ENCODE measurements around the gene NRF1.

DNA sequence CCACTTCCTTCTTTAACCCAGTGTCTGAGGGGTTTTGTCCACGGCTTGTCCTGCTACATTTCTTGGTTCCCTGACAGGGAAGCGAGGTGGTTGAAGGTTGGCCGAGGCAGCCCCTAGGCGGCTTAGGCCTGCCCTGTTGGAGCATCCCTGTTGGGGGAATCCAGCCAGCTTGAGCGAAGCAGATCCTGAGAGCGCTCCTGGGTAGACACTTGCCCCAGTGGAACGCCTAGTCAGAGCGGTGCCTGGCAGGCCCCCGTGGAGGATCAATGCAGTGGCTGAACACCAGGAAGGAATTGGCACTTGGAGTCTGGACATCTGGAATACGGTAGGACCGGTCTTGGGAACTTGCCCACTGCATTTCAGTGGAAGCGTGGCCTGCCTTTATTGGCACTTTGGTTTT is 32.7 kb upstream of the NRF1 start:
- TF ChIP-seq POLR2A (IDR thresholded peaks at IDR 0.05) (no peak), POLR2AphosphoS5 (IDR thresholded peaks at IDR 0.05; ENCODE audit: insufficient read depth in 1 of 2, low read depth in 1 of 2) (no peak)
- TF ChIP-seq, protein P1, sequence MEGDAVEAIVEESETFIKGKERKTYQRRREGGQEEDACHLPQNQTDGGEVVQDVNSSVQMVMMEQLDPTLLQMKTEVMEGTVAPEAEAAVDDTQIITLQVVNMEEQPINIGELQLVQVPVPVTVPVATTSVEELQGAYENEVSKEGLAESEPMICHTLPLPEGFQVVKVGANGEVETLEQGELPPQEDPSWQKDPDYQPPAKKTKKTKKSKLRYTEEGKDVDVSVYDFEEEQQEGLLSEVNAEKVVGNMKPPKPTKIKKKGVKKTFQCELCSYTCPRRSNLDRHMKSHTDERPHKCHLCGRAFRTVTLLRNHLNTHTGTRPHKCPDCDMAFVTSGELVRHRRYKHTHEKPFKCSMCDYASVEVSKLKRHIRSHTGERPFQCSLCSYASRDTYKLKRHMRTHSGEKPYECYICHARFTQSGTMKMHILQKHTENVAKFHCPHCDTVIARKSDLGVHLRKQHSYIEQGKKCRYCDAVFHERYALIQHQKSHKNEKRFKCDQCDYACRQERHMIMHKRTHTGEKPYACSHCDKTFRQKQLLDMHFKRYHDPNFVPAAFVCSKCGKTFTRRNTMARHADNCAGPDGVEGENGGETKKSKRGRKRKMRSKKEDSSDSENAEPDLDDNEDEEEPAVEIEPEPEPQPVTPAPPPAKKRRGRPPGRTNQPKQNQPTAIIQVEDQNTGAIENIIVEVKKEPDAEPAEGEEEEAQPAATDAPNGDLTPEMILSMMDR (IDR thresholded peaks at IDR 0.05) = no peak

Data from vagina (tissue), 2 donors.